GM12801 (cell line): Measurements from ENCODE around the gene UBE2D4.

Experiments used
- TF ChIP-seq, protein P1 (sequence below): IDR thresholded peaks from one replicate; pipeline ENCODE4 v1.5.1; 2011; ENCODE audit warnings: control low read depth; ENCODE audit not compliant: insufficient read length; ENCODE audit errors: extremely low read depth

The UBE2D4 gene

DNA sequence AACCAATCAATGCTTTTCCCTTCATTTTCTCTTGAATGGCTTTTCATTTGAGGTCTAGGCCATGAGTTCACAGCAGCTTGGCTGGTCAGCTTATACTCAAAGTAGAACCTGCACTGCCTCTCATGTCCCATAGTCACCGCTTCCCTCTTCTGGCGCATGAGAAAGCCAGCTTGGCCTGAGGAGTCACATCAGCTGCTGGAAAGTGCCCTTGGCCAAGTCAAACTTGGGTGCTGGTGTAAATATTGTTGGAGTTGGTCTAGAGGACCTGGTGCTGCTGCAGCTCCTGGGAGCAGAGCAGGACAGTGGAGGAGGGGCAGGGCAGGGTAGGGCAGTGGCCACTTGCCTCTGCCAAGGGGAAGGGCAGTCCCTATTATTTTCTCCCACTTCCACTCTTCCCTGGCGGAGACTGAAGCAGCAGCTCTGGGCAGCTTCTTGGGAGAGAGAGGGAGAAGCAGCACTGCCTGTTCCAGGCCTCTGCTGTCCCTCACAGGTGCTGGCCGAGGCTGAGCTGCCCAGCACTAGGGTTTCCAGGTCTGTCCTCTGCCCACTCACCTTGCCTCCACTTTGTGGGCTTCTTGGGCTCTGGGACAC is 12.8 kb downstream of the UBE2D4 start:
- TF ChIP-seq, protein P1, sequence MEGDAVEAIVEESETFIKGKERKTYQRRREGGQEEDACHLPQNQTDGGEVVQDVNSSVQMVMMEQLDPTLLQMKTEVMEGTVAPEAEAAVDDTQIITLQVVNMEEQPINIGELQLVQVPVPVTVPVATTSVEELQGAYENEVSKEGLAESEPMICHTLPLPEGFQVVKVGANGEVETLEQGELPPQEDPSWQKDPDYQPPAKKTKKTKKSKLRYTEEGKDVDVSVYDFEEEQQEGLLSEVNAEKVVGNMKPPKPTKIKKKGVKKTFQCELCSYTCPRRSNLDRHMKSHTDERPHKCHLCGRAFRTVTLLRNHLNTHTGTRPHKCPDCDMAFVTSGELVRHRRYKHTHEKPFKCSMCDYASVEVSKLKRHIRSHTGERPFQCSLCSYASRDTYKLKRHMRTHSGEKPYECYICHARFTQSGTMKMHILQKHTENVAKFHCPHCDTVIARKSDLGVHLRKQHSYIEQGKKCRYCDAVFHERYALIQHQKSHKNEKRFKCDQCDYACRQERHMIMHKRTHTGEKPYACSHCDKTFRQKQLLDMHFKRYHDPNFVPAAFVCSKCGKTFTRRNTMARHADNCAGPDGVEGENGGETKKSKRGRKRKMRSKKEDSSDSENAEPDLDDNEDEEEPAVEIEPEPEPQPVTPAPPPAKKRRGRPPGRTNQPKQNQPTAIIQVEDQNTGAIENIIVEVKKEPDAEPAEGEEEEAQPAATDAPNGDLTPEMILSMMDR: no peak

DNA sequence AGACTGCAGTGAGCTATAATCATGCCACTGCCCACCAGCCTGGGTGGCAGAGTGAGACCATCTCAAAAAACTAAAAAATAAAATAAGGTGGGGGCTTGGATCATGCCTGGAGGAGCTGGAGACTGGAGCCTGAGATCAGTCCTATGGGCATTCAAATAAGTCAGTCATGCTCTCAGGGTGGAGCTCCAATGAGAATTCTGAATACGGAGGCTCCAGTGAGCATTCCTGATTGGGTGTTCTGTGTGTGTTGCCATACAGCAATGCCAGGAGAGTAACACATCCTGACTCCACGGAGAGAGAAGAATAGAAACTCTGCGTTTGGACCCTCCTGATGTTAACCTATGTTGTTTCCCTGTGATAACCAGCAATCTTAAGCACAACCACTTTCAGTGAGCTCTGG is 16.0 kb downstream of the UBE2D4 start:
- TF ChIP-seq, protein P1: no peak

DNA sequence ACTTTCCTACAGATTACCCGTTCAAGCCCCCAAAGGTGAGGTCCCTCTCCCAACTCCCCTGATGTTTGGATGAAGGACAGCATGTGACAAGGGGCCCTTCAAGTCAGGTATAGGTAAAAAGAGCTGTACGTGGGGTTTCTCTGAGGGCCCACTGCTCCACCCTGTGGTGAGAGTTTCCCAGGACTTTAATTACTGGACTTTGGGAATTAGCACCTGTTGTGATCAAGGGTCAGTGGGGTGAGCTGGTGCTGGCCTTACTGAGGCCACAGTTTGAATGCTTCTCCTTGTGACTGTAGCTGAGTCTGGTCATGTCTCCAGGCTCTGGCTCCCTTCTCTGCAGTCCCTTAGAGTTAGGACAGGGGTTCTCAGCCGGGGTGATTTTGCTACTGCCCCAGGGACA is 16.8 kb downstream of the UBE2D4 start:
- TF ChIP-seq, protein P1: no peak

DNA sequence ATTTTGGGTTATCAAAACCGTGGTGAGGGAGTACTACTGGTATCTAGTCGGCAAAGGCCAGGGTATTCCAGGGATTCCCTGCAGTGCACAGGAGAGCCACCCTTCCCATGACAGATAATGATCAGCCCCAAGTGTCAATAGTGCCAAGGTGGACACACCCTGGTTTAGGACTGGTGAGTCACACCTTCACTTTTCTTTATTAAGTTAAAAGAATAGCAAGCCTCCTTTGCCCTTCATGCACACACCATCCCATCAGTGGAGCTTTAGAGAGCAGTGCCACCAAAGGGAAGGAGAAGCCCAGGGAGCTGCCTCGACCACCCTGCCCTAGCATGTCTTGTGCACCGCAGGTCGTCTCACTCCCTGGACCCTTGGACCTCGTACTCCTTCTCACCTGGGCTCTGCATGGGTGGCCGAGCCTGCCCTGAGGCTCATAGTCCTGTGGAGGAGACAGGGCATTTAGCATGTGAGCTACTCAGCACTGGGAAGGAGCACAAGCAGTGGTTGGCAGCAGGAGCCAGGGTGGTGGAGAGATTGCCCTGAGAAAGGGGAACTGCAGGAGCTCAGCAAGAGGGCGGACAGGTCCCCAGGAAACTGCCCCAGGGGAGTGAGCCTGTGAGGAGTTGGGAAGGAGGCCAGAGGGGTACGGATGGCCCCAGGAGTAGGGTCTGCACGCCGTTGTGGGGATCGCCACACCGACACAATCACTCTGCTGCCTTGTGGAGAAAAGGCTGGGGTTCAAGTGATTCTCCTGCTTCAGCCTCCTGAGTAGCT is 17.4 kb downstream of the UBE2D4 start:
- TF ChIP-seq, protein P1: no peak

DNA sequence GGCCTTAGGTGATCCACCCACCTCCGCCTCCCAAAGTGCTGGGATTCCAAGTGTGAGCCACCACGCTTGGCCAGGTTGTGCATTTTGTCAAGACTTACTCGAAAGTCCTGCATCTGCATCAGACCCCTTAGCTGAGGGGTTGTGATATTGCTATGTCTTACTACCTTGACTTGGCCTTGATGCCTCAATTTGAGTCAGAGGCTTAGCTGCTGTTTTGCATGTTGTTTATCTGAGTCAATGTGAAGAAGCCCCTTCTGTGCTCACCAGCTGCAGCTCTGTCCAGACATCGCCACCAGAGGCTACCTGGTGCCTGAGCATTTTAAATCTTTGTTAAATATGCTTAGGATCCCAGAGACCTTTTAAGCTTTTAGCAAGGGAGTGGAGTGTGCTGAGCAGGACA is 18.1 kb downstream of the UBE2D4 start:
- TF ChIP-seq, protein P1: no peak

DNA sequence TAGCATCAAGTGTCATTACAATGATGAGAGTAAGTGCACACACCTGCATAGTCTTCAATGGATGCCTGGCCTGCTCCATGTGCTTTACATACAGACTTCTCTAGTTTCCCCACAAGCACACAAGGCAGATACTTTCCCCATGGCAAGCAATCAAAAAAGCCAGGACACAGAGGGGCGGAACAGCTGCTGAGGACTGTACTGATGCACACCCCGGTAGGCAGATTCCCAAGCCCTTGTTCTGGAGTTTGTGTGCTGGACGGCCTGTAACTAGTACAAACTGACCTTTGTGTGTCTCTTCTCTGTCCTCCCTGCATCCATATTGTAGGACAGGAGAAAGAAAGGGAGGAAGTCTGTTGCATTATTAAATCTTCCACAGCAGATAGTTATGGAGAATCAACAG is 25.8 kb downstream of the UBE2D4 start:
- TF ChIP-seq, protein P1: no peak

DNA sequence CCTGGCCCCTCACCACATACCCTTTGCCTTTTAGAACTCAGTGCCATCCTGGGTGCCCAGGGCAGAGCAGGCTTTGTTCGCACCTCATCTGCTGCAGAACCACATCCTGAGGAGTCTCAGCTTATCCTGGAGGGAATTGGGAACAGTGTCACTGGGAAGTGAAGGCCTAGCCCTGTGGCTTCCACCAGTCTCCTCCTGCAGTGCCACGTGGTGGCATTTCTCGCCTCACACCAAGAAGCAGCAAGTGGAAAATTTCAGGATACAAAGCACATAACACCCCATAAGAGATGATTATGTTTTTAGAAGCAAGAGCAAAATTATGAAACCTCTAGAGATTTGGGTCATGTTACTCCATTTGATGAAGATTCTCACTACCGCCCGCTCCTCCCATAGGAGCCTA is 26.8 kb downstream of the UBE2D4 start:
- TF ChIP-seq, protein P1: no peak
